ENCODE data around the gene NUP205.

The NUP205 gene

DNA sequence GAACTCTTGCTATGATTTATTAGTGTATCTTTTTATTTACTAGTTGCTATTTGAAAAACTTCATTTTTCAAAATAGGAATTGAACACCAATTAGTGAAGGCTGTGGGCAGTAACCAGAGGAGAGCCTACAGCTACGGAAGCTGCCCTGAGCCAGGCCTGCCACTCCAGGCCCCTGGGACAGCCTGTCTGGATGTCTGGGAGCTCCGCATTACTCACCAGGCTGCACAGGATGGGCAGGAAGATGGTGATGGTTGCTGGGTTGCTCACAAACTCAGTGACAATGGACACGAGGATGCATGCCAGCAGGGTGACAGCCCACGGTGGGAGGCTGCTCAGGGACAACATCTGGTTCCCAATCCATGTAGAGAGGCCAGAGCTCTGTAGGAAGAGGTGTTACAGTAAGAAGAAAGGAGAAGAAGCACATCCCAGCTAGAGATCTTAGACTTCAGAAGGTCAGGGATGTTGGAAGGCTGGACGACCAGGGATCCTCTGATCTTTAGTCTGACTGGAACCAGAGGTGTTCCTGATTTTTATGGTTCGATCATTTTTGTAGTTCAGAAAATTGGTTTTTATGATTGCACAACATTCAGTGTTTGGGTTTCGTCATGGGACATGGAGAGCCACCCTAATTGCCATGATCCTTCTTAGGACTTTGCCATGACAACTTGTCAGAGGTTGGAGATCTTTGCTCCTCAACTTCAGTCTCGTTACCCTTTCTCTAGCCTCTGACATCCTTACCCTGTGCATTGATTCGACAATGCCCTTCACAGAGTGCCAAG lies 127.8 kb downstream of the NUP205 start:
- Histone ChIP-seq H3K36me3 (replicated peaks; ENCODE audit: insufficient read depth, low read length) (no peaks in the 10 kb centered on the region), H3K9me3 (replicated peaks; ENCODE audit: insufficient read depth, low read length) (no peaks in the 10 kb centered on the region), H2AFZ (ENCODE audit: low read length) (no peak overlapping the region), H3K4me1 (ENCODE audit: low read length) (peaks cover 8% of the 10 kb centered on the region; the same call in 1 of the 2 replicates), H3K79me2 (ENCODE audit: low read length) (no peaks in the 10 kb centered on the region), H3K27ac (ENCODE audit: low read length) (no peak overlapping the region), H3K4me2 (ENCODE audit: low read depth, low read length) (no peak overlapping the region), H3K9ac (ENCODE audit: low read length) (no peak overlapping the region), H4K20me1 (ENCODE audit: insufficient read depth, low read length) (no peaks in the 10 kb centered on the region), H3F3A (ENCODE audit: insufficient read depth, low read length) (0 out of 2 replicates have a peak, but pooled peaks cover 6% of the 10 kb centered on the region), H3K9me2 (replicated peaks; ENCODE audit: insufficient read depth, low read length) (no peaks in the 10 kb centered on the region), H3K4me3 (ENCODE audit: low read length) (no peak overlapping the region), H3K27me3 (replicated peaks; ENCODE audit: insufficient read depth, low read length) (no peaks in the 10 kb centered on the region)
- no peak for DNase-seq
- TF ChIP-seq EZH2phosphoT487 (IDR thresholded peaks at IDR 0.05; ENCODE audit: low read length) (no peak), EZH2 (optimal IDR thresholded peaks at IDR 0.05; ENCODE audit: low read depth, low read length) (no peak)
- TF ChIP-seq, protein P1, sequence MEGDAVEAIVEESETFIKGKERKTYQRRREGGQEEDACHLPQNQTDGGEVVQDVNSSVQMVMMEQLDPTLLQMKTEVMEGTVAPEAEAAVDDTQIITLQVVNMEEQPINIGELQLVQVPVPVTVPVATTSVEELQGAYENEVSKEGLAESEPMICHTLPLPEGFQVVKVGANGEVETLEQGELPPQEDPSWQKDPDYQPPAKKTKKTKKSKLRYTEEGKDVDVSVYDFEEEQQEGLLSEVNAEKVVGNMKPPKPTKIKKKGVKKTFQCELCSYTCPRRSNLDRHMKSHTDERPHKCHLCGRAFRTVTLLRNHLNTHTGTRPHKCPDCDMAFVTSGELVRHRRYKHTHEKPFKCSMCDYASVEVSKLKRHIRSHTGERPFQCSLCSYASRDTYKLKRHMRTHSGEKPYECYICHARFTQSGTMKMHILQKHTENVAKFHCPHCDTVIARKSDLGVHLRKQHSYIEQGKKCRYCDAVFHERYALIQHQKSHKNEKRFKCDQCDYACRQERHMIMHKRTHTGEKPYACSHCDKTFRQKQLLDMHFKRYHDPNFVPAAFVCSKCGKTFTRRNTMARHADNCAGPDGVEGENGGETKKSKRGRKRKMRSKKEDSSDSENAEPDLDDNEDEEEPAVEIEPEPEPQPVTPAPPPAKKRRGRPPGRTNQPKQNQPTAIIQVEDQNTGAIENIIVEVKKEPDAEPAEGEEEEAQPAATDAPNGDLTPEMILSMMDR (IDR thresholded peaks at IDR 0.05; ENCODE audit: low read length), result no peak

DNA sequence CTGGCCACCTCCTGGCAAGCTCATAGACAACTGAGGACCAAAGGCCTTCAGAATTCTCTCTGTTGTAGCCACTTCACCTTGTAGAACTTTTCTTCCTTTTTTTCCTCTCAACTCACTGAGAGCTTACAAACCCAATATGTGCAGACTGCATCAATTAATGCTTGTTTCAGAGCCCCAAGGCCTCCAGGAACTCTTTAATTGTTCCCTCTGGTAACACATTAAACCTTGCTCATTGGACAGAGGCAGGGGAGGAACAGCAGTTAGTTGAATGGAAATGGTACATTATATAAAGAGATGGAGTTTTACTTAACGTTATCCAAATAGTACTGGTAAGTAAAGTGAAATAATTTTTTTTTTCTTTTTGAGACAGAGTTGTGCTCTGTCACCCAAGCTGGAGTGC lies 129.7 kb downstream of the NUP205 start:
- TF ChIP-seq EZH2 (optimal IDR thresholded peaks at IDR 0.05; ENCODE audit: low read depth, low read length) (no peak), EZH2phosphoT487 (IDR thresholded peaks at IDR 0.05; ENCODE audit: low read length) (no peak)
- TF ChIP-seq, protein P1 (IDR thresholded peaks at IDR 0.05; ENCODE audit: low read length), result no peak
- Histone ChIP-seq H3K4me1 (ENCODE audit: low read length) (no peaks in the 10 kb centered on the region), H3K4me2 (ENCODE audit: low read depth, low read length) (no peak overlapping the region), H3K79me2 (ENCODE audit: low read length) (no peaks in the 10 kb centered on the region), H3K27ac (ENCODE audit: low read length) (no peak overlapping the region), H3K9me3 (replicated peaks; ENCODE audit: insufficient read depth, low read length) (no peaks in the 10 kb centered on the region), H3K36me3 (replicated peaks; ENCODE audit: insufficient read depth, low read length) (no peaks in the 10 kb centered on the region), H2AFZ (ENCODE audit: low read length) (no peak overlapping the region), H3K9ac (ENCODE audit: low read length) (no peak overlapping the region), H3K4me3 (ENCODE audit: low read length) (no peak overlapping the region), H3K27me3 (replicated peaks; ENCODE audit: insufficient read depth, low read length) (no peaks in the 10 kb centered on the region), H3K9me2 (replicated peaks; ENCODE audit: insufficient read depth, low read length) (no peaks in the 10 kb centered on the region), H3F3A (ENCODE audit: insufficient read depth, low read length) (no peaks in the 10 kb centered on the region), H4K20me1 (ENCODE audit: insufficient read depth, low read length) (no peaks in the 10 kb centered on the region)
- DNase-seq, result no peak

DNA sequence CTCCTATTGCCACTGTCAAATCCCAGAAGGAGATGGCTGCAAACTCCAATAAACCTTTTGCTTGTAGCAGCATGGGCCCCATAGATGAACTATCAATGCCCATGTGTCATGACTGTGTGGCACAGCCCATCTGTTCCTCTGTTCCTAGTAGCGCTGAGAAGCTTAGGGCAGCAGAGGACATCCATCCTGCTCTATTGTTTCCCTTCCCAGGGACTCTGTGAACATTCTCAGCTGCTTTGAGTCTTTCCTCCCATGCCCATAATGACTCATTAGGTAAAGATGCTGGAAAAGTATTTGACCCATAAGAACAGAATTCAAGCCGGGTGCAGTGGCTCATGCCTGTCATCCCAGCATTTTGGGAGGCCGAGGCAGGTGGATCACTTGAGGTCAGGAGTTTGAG lies 132.8 kb downstream of the NUP205 start:
- no peak for DNase-seq
- Histone ChIP-seq H3K4me2 (ENCODE audit: low read depth, low read length) (no peak overlapping the region), H3K27me3 (replicated peaks; ENCODE audit: insufficient read depth, low read length) (no peaks in the 10 kb centered on the region), H3K4me3 (ENCODE audit: low read length) (no peak overlapping the region), H3K9me3 (replicated peaks; ENCODE audit: insufficient read depth, low read length) (no peaks in the 10 kb centered on the region), H4K20me1 (ENCODE audit: insufficient read depth, low read length) (no peaks in the 10 kb centered on the region), H3K9me2 (replicated peaks; ENCODE audit: insufficient read depth, low read length) (no peaks in the 10 kb centered on the region), H3K4me1 (ENCODE audit: low read length) (no peaks in the 10 kb centered on the region), H3K9ac (ENCODE audit: low read length) (no peak overlapping the region), H3K36me3 (replicated peaks; ENCODE audit: insufficient read depth, low read length) (no peaks in the 10 kb centered on the region), H2AFZ (ENCODE audit: low read length) (no peak overlapping the region), H3K27ac (ENCODE audit: low read length) (no peak overlapping the region), H3F3A (ENCODE audit: insufficient read depth, low read length) (no peaks in the 10 kb centered on the region), H3K79me2 (ENCODE audit: low read length) (no peaks in the 10 kb centered on the region)
- TF ChIP-seq EZH2phosphoT487 (IDR thresholded peaks at IDR 0.05; ENCODE audit: low read length) (no peak), EZH2 (optimal IDR thresholded peaks at IDR 0.05; ENCODE audit: low read depth, low read length) (no peak)
- TF ChIP-seq, protein P1 (IDR thresholded peaks at IDR 0.05; ENCODE audit: low read length), result no peak
